ENCODE results near the gene MCIDAS. TPM values are rescaled to one million over a fixed set of nuclear protein-coding genes. Genes with fewer than 3 reads are reported as not detected.

MCIDAS gene
- total RNA-seq, 2 experiments from 2014 or later = not detected

DNA sequence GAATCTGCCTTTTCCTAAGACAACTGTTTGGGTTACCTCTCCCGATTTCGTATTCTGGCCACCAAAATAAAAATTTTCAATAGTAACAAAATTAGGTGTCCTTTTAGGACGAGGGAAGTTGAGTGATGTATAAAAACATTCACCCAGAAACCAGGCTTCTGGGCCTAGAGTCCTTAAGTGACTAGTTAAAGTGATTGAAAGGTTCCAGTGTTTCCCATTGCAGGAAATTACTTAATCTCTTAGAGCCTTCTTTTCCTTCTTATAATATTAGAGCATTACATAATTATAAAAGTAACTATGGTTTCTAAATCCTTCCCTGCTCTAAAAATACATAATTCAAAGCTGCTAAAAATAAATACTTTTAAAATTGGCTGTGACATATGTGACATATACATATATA, 7.3 kb downstream of the MCIDAS start:
- peaks cover 2% of the 10 kb centered on the region for H3K36me3 Mint-ChIP-seq (ENCODE audit: low read depth)
- CTCF ChIA-PET = interaction anchor here (0.7 kb wide), 1 partner anchor 32 kb away, joined by 3 read pairs; no protein-coding TSS in a partner anchor
- no peaks in the 10 kb centered on the region for H3K9me3 Mint-ChIP-seq (ENCODE audit: insufficient read depth)
- peak overlapping the region; percentile 69 for H3K4me3 Mint-ChIP-seq
- POLR2A ChIA-PET = no interaction called here
- peaks cover 60% of the 10 kb centered on the region for H3K27me3 Mint-ChIP-seq (ENCODE audit: low read depth)
- no peak for DNase-seq
- no peak for ATAC-seq
- H3K27ac Mint-ChIP-seq = no peak overlapping the region
- H3K4me1 Mint-ChIP-seq (ENCODE audit: low read depth) = peaks cover 24% of the 10 kb centered on the region

DNA sequence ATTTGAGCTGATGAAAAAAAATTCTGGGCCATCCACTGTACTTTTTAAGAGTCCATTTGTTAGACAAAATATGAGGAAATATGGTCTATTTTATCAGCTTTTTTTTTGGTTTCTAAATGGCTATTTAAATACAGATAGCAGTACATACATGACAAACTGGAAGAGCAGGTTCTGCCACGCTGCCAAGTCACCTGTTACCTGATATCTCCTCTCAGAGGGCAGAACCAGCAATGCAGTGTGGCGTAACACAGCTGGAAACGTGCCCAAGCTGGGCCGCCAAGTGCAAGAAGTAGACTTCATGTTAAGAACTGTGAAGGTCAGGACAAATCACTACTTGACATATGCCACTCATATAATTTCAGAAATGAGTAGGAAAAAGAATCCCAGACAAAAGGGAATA, 8.1 kb downstream of the MCIDAS start:
- Mint-ChIP-seq H3K9me3 (ENCODE audit: insufficient read depth) (no peaks in the 10 kb centered on the region), H3K27me3 (ENCODE audit: low read depth) (peaks cover 57% of the 10 kb centered on the region)
- POLR2A ChIA-PET = no interaction called here

DNA sequence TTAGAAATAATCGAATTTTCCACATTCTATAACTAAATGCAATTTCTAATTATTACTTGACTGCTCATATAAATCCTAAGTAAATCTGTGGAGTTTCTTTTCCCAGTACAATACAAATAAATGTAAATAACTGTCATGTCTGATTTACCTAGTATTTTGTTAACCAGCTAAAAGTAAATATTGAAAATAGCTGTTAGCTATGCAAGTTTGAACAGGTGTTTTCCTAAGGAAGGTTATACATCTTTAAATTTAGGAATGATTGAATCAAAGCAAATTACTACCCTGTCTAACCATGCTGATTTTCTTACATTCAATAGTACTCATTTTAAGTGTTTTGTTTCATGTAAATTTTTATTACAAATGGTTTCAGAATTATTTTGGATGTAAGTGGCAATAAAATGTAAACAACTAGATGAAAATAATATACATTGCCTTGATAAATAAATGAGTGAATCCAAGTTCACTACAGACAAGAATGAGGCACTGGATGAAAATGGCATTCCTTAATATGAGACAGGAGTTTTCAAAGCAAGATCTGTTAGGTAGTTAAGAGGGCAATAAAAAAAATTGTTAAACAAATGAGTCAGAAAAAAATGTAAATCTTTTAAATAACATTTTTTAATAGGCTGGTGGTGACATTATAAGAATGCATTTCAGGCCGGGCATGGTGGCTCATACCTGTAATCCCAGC, 15.8 kb downstream of the MCIDAS start:
- Mint-ChIP-seq H3K27ac (no peak overlapping the region), H3K27me3 (ENCODE audit: low read depth) (peaks cover 26% of the 10 kb centered on the region), H3K9me3 (ENCODE audit: insufficient read depth) (no peaks in the 10 kb centered on the region), H3K4me1 (ENCODE audit: low read depth) (no peaks in the 10 kb centered on the region), H3K36me3 (ENCODE audit: low read depth) (no peaks in the 10 kb centered on the region), H3K4me3 (no peak overlapping the region)
- ATAC-seq (no peak), DNase-seq (no peak)
- POLR2A ChIA-PET = no interaction called here
- CTCF ChIA-PET = interaction anchor here (0.9 kb wide), 1 partner anchor 39 kb away, joined by 3 read pairs; no protein-coding TSS in a partner anchor

More for the DNA sequence above, 8.1 kb downstream of the MCIDAS start:
- peaks cover 2% of the 10 kb centered on the region for H3K36me3 Mint-ChIP-seq (ENCODE audit: low read depth)
- no peak for ATAC-seq
- H3K27ac Mint-ChIP-seq = no peak overlapping the region
- DNase-seq = no peak
- H3K4me1 Mint-ChIP-seq (ENCODE audit: low read depth) = peaks cover 24% of the 10 kb centered on the region
- CTCF ChIA-PET = interaction anchor here (0.9 kb wide), 1 partner anchor 47 kb away, joined by 5 read pairs; no protein-coding TSS in a partner anchor
- no peak overlapping the region for H3K4me3 Mint-ChIP-seq

DNA sequence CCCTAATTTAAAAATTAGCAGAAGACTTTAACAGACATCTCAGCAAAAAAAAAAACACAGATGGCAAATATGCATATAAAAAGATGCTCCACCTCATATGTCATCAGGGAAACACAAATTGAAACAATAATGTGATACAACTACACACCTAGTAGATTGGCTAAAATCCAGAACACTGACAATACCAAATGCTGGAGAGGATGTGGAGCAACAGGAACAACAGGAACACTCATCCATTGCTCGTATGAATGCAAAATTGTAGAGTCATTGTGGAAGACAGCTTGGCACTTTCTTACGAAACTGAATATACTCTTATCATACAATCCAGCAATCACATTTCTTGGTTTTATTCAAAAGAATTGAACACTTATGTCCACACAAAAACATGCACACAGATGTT, 22.1 kb downstream of the MCIDAS start:
- H3K4me1 Mint-ChIP-seq (ENCODE audit: low read depth) = no peaks in the 10 kb centered on the region
- H3K27me3 Mint-ChIP-seq (ENCODE audit: low read depth) = peaks cover 35% of the 10 kb centered on the region
- H3K4me3 Mint-ChIP-seq = no peak overlapping the region
- ChIA-PET POLR2A (no interaction called here), CTCF (no interaction called here)
- no peaks in the 10 kb centered on the region for H3K9me3 Mint-ChIP-seq (ENCODE audit: insufficient read depth)
- ATAC-seq (no peak), DNase-seq (no peak)
- no peaks in the 10 kb centered on the region for H3K36me3 Mint-ChIP-seq (ENCODE audit: low read depth)
- H3K27ac Mint-ChIP-seq = no peak overlapping the region

DNA sequence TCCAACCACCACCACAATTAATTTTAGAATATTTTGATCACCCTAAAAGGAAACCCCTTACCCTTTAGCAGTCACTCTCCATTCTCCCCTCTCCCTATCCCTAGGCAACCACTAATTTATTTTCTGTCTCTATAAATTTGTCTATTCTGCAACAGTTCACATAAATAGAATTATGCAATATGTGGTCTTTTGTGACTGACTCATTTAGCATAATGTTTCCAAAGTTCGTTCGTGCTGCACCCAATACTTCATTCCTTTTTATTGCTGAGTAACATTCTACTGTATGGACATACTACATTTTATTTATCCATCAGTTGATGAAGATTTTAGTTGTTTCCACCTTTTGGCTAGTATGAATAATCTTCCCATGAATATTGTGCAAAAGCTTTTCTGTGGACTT, 36.0 kb downstream of the MCIDAS start:
- ChIA-PET POLR2A (no interaction called here), CTCF (no interaction called here)
- Mint-ChIP-seq H3K27me3 (ENCODE audit: low read depth) (peaks cover 45% of the 10 kb centered on the region), H3K4me1 (ENCODE audit: low read depth) (no peaks in the 10 kb centered on the region), H3K36me3 (ENCODE audit: low read depth) (no peaks in the 10 kb centered on the region), H3K27ac (no peak overlapping the region), H3K4me3 (no peak overlapping the region), H3K9me3 (ENCODE audit: insufficient read depth) (no peaks in the 10 kb centered on the region)
- ATAC-seq (no peak), DNase-seq (no peak)

DNA sequence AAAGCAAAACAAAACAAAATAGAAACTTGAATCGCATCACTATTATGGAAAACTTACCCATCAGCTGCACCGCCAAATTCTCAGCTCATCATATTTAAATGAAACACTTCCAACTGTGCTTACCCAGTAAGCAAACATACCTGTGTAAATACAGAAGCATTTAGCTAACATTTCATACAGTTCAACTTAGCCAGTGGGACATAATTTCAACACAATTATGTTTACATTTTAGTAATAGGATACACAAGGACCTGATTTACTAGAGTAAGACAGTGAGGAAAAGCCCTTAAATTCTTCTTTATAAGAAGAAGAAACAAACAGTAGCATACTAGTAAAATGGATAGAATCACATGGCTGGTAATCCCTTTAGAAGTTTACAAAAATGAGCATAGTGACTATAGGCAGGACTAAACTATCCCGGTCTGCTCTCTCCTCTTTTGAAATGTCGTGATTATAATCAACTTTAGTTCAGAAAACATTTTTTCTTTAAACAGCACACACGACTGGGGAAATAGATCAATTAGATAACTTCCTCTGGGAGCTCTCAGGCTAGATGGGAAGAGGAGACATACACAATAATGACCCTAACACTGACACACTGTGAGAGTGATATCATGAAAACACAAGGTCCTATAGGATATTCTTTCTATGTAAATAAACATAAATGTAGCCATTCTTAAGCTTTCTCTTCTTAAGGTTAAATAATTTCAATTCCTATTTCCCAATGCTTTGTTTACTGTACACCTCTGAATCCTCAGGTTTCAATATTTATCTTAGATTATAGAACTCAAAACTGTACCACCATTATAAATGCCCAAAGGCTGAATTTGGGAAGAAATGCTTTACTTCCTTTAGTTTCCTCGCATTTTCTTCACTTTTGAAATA, 38.2 kb downstream of the MCIDAS start:
- H3K36me3 Mint-ChIP-seq (ENCODE audit: low read depth) = no peaks in the 10 kb centered on the region
- DNase-seq (no peak), ATAC-seq (no peak)
- ChIA-PET CTCF (interaction anchor here (1.1 to 2.5 kb wide), 3 partner anchors 10 to 17 kb away, joined by 4 to 8 read pairs (median 6); no protein-coding TSS in a partner anchor), POLR2A (no interaction called here)
- H3K27me3 Mint-ChIP-seq (ENCODE audit: low read depth) = peaks cover 53% of the 10 kb centered on the region
- no peaks in the 10 kb centered on the region for H3K4me1 Mint-ChIP-seq (ENCODE audit: low read depth)
- no peak overlapping the region for H3K4me3 Mint-ChIP-seq
- H3K9me3 Mint-ChIP-seq (ENCODE audit: insufficient read depth) = no peaks in the 10 kb centered on the region
- no peak overlapping the region for H3K27ac Mint-ChIP-seq

DNA sequence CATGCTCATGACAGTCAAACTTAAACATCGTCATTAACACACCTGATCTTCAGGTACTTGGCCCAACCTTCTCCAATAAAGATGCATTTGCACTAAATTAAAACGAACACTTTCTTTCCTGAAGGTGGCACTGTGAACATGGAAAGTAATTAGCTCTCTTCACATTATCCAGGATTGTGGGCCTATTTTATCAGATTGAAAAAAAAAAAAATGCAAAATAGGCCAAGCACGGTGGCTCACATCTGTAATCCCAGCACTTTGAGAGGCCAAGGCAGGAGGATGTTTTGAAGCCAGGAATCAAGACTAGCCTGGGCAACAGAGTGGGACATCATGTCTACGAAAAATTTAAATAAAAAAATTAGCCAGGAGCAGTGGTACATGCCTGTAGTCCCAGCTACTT, 39.7 kb downstream of the MCIDAS start:
- POLR2A ChIA-PET = interaction anchor here (1.1 kb wide), 1 partner anchor 50 kb away, joined by 3 read pairs; no protein-coding TSS in a partner anchor
- ATAC-seq = no peak
- no peak overlapping the region for H3K4me3 Mint-ChIP-seq
- CTCF ChIA-PET = interaction anchor here (0.6 to 2.5 kb wide), 6 partner anchors 8 to 33 kb away, joined by 3 to 8 read pairs (median 4); no protein-coding TSS in a partner anchor
- H3K4me1 Mint-ChIP-seq (ENCODE audit: low read depth) = no peaks in the 10 kb centered on the region
- no peaks in the 10 kb centered on the region for H3K36me3 Mint-ChIP-seq (ENCODE audit: low read depth)
- no peak for DNase-seq
- H3K27me3 Mint-ChIP-seq (ENCODE audit: low read depth) = peaks cover 51% of the 10 kb centered on the region
- H3K9me3 Mint-ChIP-seq (ENCODE audit: insufficient read depth) = no peaks in the 10 kb centered on the region
- H3K27ac Mint-ChIP-seq = no peak overlapping the region

DNA sequence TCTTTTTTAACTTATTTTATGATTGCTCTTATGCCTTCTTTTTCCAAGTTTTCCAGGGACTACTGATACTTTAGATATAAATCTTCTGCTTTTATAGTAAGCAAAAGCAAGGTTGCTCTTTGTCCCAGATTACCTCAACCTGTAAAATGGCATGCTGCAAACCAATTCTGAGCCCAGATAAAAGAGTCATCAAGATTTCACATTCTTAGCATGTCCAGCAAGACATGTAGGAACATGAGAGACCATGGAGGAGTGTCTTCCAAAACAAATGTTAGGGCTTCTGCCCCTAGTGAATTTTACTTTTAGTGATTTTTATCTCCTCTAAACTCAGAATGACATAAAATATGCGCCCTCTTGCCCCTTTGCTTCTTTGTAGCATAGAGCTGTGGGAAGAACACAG, 47.1 kb downstream of the MCIDAS start:
- H3K27ac Mint-ChIP-seq = no peak overlapping the region
- DNase-seq (no peak), ATAC-seq (no peak)
- CTCF ChIA-PET = interaction anchor here (1.8 to 1.9 kb wide), 2 partner anchors 8 to 20 kb away, joined by 5 read pairs; partner anchors contain the start of gene GPX8
- POLR2A ChIA-PET = no interaction called here
- no peak overlapping the region for H3K4me3 Mint-ChIP-seq
- H3K9me3 Mint-ChIP-seq (ENCODE audit: insufficient read depth) = no peaks in the 10 kb centered on the region
- no peaks in the 10 kb centered on the region for H3K36me3 Mint-ChIP-seq (ENCODE audit: low read depth)
- peaks cover 19% of the 10 kb centered on the region for H3K4me1 Mint-ChIP-seq (ENCODE audit: low read depth)
- H3K27me3 Mint-ChIP-seq (ENCODE audit: low read depth) = peaks cover 68% of the 10 kb centered on the region

DNA sequence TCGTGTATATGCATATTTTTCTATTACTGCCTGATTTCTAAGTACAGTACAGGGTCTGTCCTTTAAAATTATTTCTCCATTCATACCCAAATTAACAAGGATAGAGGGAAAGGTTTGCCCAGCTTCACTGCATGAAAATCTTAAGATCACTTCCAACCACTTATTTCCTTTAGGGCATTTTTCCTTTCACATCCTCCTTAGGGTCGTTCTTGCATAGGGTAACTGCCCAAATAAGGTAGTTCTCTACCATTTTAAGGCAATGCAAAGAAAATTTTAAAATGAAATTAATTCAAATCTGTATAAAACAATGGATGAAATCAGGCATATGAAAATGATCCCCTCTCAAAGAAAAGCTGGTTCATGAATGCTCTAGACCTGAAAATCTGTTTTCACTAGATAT, 50.0 kb downstream of the MCIDAS start:
- Mint-ChIP-seq H3K36me3 (ENCODE audit: low read depth) (no peaks in the 10 kb centered on the region), H3K27me3 (ENCODE audit: low read depth) (peaks cover 69% of the 10 kb centered on the region), H3K9me3 (ENCODE audit: insufficient read depth) (no peaks in the 10 kb centered on the region), H3K4me3 (peak overlapping the region; percentile 12), H3K4me1 (ENCODE audit: low read depth) (peaks cover 36% of the 10 kb centered on the region), H3K27ac (no peak overlapping the region)
- ATAC-seq (no peak), DNase-seq (no peak)
- ChIA-PET POLR2A (interaction anchor here (1.3 kb wide), 1 partner anchor 54 kb away, joined by 3 read pairs; no protein-coding TSS in a partner anchor), CTCF (interaction anchor here (1.7 to 2.3 kb wide), 3 partner anchors 8 to 55 kb away, joined by 5 to 8 read pairs (median 8); no protein-coding TSS in a partner anchor)

DNA sequence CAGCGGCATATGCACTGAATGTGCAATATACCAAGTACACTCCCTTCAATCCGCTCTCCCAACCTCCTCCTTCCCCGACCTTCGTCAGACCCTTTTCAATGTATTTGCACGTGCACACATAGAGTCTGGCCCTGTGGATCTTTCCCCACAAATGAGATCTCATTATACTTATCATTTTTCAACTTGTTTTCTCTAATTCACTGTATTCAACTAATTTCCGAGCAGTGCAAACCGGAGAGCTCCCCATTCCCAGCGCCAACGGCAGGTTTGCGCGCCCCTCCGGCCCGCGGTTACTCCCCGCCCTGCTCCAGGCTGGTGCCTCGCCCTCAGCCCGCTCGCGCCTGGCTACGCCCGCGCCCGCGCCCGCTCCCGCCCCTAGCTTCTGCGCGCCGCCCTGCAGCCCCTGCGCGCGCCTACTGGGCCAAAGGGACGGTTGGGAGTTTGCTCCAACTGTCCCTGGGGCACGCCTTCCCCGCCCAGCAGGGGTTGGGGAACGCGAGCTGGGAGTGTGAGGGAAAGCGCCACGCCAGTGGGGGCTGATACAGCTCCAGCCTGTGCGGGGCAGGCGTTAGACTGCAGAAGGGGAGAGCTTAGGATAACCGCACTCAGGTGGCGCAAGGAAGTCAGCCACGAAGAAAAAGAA, 50.8 kb downstream of the MCIDAS start:
- POLR2A ChIA-PET = interaction anchor here (1.3 kb wide), 1 partner anchor 55 kb away, joined by 3 read pairs; no protein-coding TSS in a partner anchor
- Mint-ChIP-seq H3K27ac (no peak overlapping the region), H3K9me3 (ENCODE audit: insufficient read depth) (no peaks in the 10 kb centered on the region), H3K4me3 (peak overlapping the region; percentile 61), H3K36me3 (ENCODE audit: low read depth) (no peaks in the 10 kb centered on the region), H3K27me3 (ENCODE audit: low read depth) (peaks cover 62% of the 10 kb centered on the region), H3K4me1 (ENCODE audit: low read depth) (peaks cover 40% of the 10 kb centered on the region)
- ATAC-seq (peak; percentile 57), DNase-seq (peak; percentile 39)
- CTCF ChIA-PET = interaction anchor here (0.8 to 2.3 kb wide), 9 partner anchors 9 to 270 kb away, joined by 3 to 8 read pairs (median 3); no protein-coding TSS in a partner anchor

DNA sequence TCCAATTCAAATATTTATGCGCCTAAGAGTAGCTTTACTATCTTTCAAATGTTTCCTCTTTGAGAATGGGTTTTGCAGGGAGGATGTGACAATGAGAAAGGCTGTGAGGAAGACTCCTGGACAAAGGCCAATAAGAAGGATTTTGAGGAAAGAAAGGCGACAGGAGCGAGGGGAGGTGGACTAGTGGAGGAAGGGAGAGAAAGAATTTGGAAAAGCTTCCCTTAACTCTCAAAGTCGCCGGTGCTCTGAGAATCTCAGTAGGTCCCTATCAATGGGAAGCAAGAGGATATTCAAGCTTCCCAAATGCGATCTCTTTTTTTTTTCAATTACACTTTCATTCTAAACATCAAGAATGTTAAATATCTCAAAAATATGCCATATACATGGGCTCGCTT, 51.3 kb downstream of the MCIDAS start:
- no peak overlapping the region for H3K27ac Mint-ChIP-seq
- no peaks in the 10 kb centered on the region for H3K9me3 Mint-ChIP-seq (ENCODE audit: insufficient read depth)
- H3K27me3 Mint-ChIP-seq (ENCODE audit: low read depth) = peaks cover 56% of the 10 kb centered on the region
- ATAC-seq = no peak
- no peak for DNase-seq
- peak overlapping the region; percentile 61 for H3K4me3 Mint-ChIP-seq
- H3K4me1 Mint-ChIP-seq (ENCODE audit: low read depth) = peaks cover 40% of the 10 kb centered on the region
- no peaks in the 10 kb centered on the region for H3K36me3 Mint-ChIP-seq (ENCODE audit: low read depth)
- ChIA-PET POLR2A (interaction anchor here (1.3 kb wide), 1 partner anchor 56 kb away, joined by 3 read pairs; no protein-coding TSS in a partner anchor), CTCF (interaction anchor here (0.8 to 2.3 kb wide), 11 partner anchors 8 to 532 kb away, joined by 3 to 8 read pairs (median 3); no protein-coding TSS in a partner anchor)

Measured in activated CD8-positive, alpha-beta T cell treated with anti-CD3 and anti-CD28 coated beads, Interleukin-2, amount 10 ng/mL, durations not matched to agents 7 days and 5 days (primary cell).